ENCODE data around the gene NRG2.

The NRG2 gene

DNA sequence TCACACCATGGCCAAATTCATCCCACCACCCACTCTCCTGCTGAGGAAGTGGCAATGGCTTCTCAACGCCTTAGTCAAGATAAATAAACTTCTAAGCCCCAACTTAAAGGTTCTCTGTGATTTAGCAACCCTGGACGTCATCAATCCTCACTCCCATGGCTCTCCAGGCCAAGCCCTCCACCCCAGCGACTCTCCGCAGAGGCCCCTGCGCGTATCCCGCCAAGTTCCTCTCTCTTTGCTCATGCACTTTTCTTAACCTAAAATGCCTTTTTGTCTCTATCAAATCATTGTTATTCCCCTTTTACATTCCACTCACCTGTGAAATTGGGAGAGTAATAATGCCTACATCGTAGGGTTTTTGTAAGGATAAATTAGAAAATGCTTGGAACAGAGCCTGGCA lies 88.6 kb downstream of the NRG2 start:
- no peak for DNase-seq (ENCODE audit: low read depth)
- H3K4me3 ChIP-seq (ENCODE audit: low read depth, low read length), result no peak overlapping the region

DNA sequence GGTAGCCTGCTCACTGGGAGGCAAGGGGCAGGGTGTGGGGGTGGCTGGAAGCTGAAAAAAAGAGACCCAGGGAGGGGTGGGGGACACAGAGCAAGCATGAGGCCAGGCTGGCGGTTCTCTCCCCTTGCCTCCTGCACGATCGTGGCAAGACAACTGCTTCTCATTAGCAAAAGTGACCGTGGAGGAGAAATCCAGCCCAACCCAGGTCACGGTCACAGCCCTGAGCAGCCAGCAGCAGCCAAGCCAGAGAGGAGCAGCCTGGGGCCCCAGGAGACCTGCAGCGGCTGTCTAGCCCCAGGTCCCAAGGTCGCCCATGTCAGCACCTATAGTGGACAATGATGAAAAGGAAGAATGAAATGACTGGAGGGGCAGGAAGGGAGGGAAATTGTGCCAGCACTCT lies 89.1 kb downstream of the NRG2 start:
- DNase-seq (ENCODE audit: low read depth), result no peak
- no peak overlapping the region for H3K4me3 ChIP-seq (ENCODE audit: low read depth, low read length)

DNA sequence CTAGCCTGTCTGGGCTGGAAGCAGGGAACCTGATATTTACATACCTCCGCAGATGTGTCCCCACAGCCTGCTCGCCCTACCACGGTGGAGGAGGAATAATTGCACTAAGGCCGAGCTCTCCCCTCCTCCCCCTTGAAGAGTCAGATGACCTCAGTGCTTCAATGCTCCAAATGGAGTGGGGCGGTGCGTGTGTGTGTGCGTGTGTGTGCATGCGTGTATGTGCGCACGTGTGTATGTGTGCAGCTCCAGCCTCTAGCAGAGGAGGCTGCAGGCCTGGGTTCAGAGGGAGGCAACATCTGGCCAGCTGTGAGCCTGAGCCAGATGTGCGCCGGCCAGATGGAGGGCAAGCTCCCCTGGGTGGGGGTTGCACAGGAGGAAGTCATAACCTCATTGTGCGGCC lies 90.5 kb downstream of the NRG2 start:
- no peak overlapping the region for H3K4me3 ChIP-seq (ENCODE audit: low read depth, low read length)
- DNase-seq (ENCODE audit: low read depth), result no peak

DNA sequence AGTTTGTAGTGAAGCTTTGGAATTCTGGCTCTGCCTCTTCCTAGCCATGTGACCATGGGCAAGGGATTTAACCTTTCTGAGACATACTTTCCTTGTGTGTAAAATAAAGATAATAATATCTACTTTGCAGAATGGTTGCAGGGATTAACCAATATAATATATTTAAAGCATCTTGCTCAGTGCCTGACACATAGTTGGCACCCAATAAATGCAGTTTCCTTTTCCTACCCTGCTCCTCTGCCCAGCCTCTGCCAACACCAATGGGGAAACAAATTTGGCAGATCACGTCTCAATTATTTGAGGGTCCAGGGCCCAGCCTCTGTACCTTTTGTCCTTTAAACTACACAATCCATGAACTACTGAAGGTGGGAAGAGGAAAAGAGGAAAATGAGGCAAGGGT lies 91.1 kb downstream of the NRG2 start:
- no peak for DNase-seq (ENCODE audit: low read depth)
- no peak overlapping the region for H3K4me3 ChIP-seq (ENCODE audit: low read depth, low read length)

DNA sequence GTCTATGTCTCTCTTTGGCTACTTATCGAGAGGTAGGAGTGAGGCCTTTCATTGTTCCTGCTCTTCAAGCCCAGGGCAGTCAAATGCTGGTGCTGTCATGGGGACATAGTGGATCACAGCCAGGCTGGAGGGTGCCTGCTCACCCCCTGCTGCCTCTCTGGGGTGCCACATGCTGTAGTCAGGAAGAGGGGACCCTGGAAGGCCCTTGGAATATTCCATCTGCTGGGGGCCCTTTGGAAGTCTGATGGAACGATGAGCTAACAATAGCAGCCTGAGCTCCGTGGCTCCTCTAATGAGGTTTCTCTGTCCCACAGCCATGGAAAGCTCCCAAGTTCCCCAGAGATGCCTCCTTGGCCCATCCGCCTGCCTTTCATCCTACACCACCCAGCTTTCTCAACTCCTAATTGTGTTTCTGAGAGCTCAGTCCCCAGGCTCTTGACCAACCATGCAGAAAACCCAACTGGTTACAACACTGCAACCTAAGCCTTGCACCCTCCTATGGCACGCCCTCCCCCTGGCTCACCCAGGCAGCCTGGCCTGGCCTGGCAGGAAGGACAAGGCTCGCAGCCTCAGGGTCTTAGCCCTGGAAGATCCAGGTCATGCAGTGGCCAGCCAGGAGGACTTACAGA lies 91.7 kb downstream of the NRG2 start:
- no peak overlapping the region for H3K4me3 ChIP-seq (ENCODE audit: low read depth, low read length)
- no peak for DNase-seq (ENCODE audit: low read depth)

DNA sequence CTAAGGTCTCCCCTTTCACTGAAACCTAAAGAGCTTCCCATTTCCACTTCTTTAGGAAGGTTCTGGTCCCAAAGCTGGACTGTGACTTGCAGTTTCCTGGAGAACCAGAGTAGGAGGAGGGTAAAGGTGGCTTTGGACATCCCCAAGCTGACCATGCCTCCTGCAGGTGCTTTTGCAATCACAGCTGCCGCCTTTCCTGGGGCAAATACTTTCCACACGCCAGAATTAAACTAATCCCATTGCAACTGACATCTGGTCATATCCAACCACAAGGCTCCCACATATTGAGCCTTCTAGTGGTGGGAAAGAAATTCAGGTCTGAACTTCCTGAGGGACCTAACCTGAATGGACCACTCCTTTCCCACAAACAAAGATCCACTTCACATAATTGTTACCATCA lies 92.7 kb downstream of the NRG2 start:
- no peak overlapping the region for H3K4me3 ChIP-seq (ENCODE audit: low read depth, low read length)
- DNase-seq (ENCODE audit: low read depth), result no peak

DNA sequence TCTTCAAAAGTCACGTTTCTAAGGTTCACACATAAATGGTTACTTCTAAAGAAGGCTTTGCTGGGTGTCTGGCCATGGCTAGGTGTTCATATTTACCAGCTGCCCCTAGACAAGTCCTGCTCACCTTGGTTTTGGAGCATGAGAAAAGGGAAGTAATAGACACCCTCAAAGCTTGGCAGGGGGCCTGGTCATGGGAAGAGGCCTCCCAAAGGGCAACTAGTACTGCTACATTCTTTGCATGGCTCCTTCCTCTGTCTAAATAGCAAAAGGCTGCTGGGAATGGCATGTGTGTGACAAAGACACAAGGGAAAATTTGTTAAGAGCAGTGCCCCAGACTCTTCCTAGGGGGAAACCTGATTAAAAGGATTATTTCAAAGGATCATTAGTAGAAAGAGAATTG lies 93.4 kb downstream of the NRG2 start:
- no peak for DNase-seq (ENCODE audit: low read depth)
- no peak overlapping the region for H3K4me3 ChIP-seq (ENCODE audit: low read depth, low read length)

DNA sequence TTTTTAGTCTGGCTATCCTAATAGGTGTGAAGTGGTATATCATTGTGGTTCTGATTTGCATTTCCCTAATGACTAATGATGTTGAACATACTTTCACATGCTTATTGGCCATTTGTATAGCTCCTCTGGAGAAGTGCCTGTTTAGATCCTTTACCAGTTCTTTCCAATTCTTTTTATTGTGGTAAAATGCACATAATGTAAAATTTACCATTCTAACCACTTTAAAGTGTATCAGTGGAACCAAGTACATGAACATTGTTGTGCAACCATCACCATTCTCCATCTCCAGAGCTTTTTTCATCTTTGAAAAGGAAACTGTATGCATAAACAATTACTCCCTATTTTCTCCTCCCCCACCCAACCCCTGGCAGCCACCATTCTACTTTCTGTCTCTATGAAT lies 95.4 kb downstream of the NRG2 start:
- H3K4me3 ChIP-seq (ENCODE audit: low read depth, low read length), result no peak overlapping the region
- no peak for DNase-seq (ENCODE audit: low read depth)

DNA sequence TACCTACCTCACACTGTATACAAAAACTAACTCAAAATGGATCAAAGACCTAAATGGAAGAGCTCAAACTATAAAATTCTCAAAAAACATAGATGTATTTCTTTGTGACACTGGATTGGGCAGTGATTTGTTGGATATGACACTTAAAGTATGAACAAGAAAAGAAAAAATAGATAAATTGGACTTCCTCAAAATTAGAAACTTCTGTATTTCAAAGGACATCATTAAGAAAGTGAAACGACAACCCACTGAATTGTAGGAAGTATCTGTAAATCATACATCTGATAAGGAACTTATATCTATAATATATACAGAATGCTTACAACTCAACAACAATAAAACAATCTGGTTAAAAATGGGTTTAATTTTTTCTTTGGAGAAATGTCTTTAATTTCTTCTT lies 96.7 kb downstream of the NRG2 start:
- no peak for DNase-seq (ENCODE audit: low read depth)

DNA sequence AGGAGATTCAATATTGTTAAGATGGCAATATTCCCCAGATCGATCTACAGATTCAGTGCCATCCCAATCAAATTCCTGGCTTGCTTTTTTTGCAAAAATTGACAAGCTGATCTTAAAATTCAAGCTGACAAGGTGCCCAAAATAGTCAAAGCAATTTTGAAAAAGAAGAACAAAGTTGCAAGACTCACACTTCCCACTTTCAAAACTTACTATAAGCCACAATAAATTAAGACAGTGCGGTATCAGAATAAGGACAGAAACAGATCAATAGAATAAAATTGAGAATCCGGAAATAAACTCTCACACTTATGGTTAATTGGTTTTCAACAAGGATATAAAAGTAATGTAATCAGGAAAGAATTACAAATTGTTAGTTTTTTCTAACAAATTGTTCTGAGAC lies 97.1 kb downstream of the NRG2 start:
- H3K4me3 ChIP-seq (ENCODE audit: low read depth, low read length), result no peak overlapping the region
- DNase-seq (ENCODE audit: low read depth), result no peak

More for the DNA sequence above, 96.7 kb downstream of the NRG2 start:
- no peak overlapping the region for H3K4me3 ChIP-seq (ENCODE audit: low read depth, low read length)

DNA sequence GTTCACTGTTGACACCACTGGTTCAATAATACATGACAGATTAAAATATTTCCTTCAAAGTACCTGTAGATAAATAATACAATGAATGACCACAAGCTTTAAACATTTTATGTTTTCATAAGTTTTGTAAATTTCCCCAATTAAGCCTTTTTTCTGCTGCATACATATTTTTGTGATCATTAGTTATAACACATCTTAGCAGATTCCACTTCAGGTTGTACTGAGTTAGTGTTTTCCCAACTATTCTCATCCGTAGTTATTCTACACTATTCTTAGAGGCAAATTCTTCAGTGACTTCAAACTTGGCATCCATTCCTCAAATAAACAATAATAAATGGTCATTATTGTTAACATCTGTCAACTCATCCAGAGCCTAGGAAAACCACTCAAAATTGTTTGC lies 100.9 kb downstream of the NRG2 start:
- DNase-seq (ENCODE audit: low read depth), result no peak
- H3K4me3 ChIP-seq (ENCODE audit: low read depth, low read length), result no peak overlapping the region

DNA sequence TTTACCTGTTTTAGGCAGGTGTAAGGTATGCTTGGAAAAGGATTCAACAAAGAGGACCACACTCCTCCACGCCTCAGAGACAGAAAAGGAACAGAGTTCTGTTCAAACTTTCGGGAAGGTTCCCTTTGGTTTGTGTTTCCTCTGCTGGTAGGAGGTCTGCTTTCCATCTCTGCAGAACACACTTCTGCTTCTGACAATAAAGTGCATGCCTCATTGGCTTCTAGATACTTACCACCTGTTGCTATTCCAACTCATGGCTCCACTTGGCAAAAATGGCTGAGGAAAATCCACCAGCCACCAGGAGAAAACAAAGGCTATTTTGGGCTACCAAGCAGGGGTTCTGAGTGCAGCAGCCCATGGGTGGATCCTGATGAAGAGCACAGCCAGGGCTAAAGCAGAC lies 112.7 kb downstream of the NRG2 start:
- DNase-seq (ENCODE audit: low read depth), result no peak
- H3K4me3 ChIP-seq (ENCODE audit: low read depth, low read length), result no peak overlapping the region

DNA sequence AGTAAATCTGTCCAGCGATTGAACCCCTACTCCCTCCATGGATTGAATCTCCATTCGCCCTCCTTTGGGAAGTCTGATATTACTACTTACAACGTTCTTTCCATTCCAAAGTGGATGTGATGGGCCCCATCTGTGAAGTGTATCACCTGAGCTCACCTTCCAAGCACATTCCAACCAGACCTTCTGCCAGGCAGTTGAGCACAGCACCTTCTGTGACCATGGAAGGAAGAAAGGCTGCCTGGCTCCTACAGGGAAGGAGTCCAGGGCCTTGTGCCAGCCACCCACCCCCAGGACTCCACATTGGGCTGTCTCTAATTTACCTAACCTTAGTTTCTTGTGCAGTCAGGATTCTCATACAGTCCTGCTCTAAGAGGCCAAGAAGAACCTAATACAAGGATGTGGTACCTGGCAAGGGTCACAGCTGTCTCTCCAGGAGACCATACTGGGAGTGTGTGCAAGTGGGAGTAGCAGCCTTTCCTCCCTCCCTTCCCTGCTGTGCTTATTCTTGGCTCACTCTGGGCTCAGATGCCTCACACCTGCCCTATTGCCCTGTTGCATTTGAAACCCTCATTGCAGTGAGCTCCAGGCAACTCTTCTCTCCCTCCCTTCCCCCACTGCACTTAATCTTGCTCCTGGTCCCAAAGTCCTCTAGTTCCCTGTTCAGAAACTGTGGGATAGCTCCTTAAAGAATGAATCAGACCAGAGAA lies 116.1 kb downstream of the NRG2 start:
- no peak overlapping the region for H3K4me3 ChIP-seq (ENCODE audit: low read depth, low read length)
- no peak for DNase-seq (ENCODE audit: low read depth)

DNA sequence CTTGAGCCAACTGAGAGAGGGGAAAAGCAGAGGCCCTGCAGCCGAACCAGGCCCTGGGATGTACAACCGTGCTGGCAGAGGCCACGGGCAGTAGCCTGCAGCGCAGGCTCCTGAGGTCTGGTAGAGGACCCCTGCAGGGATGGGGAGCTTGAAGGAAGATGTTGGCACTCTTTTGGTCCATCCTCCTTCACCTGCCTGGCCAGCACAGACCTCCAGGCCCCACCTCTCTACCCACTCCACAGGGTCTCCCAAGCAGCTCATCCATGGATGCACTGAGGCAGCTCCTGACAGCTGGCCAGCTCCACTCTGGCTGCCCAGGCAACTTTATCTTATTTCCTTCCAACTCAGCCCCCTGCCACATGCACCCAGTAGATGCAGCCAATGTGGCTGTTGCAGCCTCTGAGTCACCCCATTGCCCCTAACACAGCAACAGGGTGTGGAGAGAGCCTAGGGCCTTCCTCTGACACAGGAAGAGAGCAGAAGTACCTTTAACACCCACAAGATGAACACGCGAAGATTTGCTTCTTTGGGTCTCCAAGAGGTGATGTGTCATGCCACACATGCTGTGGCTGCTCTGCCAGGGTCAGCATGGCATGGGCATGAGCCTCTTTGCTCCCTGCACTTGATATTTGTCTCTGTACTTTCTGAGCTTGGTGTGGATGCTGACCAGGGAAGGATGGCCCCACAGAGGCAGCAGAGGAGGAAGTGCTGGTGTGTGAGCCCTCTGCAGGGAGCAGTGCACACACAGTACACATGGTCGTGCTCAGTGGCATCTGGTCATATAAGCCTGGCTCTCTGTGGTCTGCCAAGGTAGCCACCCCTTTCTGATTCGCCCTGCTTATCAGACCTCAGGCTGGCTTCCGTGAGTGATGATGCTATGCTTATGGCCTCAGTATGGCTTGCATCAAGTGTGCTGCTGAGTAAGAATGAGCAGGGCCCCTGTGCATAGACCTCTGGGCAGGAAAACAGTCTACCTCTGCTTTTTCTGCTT lies 117.2 kb downstream of the NRG2 start:
- DNase-seq (ENCODE audit: low read depth), result no peak

DNA sequence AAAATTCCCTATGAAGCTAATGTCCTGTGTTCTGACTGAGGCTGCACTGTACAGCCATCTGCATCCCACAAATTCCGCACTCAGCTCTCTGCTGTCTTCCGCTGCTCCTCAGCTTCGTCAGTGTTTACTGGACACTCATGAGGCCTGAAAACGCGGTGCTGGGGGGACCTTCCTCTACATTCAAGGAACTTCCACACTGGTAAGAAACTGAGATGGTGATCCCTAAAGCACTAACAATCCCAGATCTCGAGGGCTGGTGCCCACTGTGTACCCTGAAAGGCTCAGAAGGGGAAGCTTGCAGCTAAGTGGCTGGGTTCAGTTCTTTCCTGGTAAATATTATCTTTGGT lies 117.9 kb downstream of the NRG2 start:
- H3K4me3 ChIP-seq (ENCODE audit: low read depth, low read length), result no peak overlapping the region
- DNase-seq (ENCODE audit: low read depth), result no peak

More for the DNA sequence above, 117.2 kb downstream of the NRG2 start:
- no peak overlapping the region for H3K4me3 ChIP-seq (ENCODE audit: low read depth, low read length)

DNA sequence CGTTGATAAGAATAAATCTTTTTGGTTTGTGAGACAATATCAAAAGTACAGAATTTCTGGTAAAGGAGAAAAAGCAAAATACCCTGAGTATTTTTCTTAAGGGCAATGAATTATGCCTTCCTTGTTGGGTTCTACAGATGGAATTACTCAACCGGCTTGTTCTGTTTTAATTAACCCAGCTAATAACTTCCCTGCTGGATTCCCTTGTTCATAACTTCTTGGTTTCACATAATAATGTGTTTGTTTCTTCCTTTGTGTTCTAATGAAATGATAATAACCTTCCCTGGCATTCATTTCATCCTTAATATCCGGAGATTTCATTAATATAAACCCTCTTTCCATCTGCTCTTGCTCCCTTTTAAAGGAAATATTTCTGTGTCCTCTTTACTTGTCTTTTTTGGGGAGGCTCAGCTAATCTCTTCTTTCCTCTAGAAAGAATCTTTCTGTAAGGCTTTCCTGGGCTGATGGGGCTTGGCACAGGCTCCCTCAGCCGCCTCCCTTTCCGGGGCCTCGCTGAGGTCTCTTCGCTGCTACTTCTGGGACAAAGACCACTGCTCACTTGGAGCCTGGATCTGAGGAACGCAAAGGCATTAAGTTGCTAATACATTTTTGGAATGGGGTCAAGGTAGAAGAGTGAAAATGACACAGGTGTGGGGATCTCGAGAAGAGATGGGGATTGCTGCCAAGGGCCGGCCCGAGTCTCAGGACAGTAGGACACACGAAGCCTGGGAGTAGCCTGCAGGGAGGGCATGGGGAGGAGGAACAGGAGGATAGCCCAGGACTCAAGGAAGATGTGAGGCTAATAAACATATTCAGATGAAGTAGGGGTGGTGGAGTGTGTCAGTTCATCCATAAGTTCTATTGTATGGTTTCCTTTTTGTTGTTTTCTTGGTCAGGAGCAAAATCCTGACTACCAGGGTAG lies 118.5 kb downstream of the NRG2 start:
- no peak for DNase-seq (ENCODE audit: low read depth)
- H3K4me3 ChIP-seq (ENCODE audit: low read depth, low read length), result no peak overlapping the region

DNA sequence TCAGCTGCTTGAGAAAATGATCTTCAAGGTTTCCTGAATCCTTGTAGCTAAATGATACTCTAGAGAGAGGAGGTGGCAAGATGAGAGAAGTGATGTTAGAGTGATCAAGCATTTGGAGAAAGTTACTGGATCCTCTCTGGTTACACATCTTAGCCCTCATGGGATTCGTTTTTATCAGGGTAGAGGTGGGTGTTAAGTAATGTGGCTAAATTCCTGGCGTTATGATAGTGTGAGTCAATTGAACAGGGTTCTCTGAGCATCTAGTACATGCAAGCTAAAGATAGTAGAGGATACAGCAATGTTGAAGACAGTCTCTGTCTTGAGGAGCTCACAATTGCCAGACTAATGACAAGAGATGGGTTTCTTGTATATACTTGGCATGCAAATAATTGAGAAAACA lies 123.8 kb downstream of the NRG2 start:
- no peak for DNase-seq (ENCODE audit: low read depth)
- H3K4me3 ChIP-seq (ENCODE audit: low read depth, low read length), result no peak overlapping the region

DNA sequence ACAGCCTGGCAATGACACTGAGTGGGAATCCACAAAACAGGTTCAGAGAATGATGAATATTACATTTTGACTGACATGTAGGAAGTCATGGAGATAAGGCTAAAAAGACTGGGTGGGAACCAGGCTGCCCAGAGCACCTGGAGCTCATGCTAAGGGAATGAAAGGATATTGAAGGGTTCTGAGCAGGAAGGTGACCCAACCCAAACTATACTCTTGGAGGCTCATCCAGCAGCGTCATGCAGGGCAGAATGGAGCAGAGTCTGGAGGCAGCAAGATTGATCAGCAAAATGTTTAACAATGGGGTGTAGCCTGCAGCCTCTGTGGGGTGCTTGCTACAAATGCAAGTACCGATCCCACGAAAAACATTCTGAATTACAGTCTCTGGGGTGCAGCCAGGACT lies 127.3 kb downstream of the NRG2 start:
- no peak for DNase-seq (ENCODE audit: low read depth)
- H3K4me3 ChIP-seq (ENCODE audit: low read depth, low read length), result no peak overlapping the region

DNA sequence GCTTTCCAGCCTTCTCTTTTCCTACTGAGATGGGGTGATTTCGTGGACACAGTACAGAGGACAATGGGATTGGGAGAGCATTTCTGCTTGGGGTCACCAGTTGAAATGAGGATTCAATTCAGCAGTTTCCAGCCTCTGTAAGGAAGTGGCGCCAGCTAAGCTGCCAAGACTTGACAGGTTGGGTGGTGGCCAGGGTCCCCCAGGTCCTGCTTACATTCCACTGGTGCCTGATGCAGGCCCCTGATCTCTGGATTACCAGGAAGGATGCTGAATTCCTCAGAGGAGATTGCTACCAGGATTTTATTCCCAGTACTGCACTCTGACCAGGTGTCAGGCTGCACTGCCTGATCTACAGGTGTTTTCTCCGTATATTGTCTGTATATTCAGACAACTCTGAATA lies 127.8 kb downstream of the NRG2 start:
- no peak overlapping the region for H3K4me3 ChIP-seq (ENCODE audit: low read depth, low read length)
- no peak for DNase-seq (ENCODE audit: low read depth)

Data from skeletal muscle cell (primary cell).